Lower leg skin (tissue), 3 donors: Measurements from ENCODE around the gene MYB.

Experiments
- CTCF ChIP-seq, 3 donors: fragments of 450-650 bp; IDR thresholded peaks; one replicate each; pipeline ENCODE4 v1.5.1; 2016; ENCODE audit warnings: antibody characterized with exemption in 3 of 3, mild to moderate bottlenecking in 3 of 3, moderate library complexity in 2 of 3
- POLR2A ChIP-seq, 2 donors: fragments of 450-650 bp; IDR thresholded peaks; one replicate each; pipeline ENCODE4 v1.6.1; 2016 to 2017; ENCODE audit warnings: antibody characterized with exemption in 2 of 2, mild to moderate bottlenecking in 1 of 2, moderate library complexity in 1 of 2

GRCh38 chr6:135257631-135258405 is 76.7 kb downstream of the MYB start:
- TF ChIP-seq POLR2A (IDR thresholded peaks at IDR 0.05), result no peak
- no peak for TF ChIP-seq CTCF (IDR thresholded peaks at IDR 0.05)
